GM18499 (cell line): Measurements from ENCODE around the gene PCED1A.
"Not testable (repeated sequence)": the region's sequence is repeated elsewhere in the genome, so short reads cannot be mapped to it uniquely, and the experiment has no call there.

Source experiments
- ATAC-seq: cut with Tn5 transposase; IDR thresholded peaks from one replicate; pipeline ENCODE4 v1.9.1; 2021; ENCODE audit warnings: moderate number of reproducible peaks; ENCODE audit not compliant: insufficient read depth, unreplicated experiment

The PCED1A gene

DNA sequence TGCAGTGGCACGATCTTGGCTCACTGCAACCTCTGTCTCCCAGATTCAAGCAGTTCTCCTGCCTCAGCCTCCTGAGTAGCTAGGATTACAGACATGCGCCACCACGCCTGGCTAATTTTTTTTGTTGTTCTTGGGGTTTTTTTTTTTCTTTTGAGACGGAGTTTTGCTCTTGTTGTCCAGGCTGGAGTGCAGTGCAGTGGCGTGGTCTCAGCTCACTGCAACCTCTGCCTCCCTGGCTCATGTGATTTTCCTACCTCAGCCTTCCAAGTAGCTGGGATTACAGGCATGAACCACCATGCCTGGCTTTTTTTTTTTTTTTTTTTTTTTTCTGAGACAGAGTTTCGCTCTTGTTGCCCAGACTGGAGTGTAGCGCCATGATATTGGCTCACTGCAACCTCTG, 9.2 kb downstream of the PCED1A start:
- not testable (repeated sequence) for ATAC-seq

DNA sequence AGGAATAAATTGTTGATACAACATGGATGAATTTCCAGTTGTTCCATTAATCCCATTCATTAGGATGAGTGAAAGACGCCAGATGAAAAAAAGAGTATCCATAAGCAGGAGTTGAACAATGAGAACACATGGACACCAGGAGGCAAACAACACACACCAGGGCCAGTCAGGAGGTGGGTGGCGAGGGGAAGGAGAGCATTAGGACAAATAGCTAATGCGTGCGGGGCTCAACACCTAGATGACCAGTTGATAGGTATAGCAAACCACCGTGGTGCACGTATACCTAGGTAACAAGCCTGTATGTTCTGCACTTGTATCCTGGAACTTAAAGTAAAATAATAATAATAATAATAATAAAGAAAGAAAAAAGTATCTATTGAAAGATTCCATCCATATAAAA, 11.1 kb downstream of the PCED1A start:
- no peak for ATAC-seq

DNA sequence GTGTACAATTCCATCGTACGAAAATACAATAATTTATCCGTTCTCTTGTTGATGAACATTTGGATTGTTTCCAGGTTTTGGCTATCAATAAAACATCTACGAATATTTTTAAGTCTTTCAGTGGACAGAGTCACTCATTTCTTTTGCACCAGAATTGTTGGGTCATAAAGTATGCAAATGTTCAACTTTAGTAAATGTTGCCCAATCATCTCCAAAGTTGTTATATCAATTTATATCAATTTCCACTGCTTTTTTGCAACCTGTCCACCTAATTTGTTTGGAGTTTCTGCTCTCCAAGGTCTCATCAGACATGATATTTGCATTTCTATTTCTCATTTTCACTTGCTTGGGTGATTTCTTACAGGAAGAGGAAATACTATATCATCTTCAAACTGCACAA, 13.8 kb downstream of the PCED1A start:
- ATAC-seq, result no peak

- ATAC-seq, result no peak
Measured at GRCh38 chr20:2825761-2826160, 14.7 kb downstream of the PCED1A start.

GRCh38 chr20:2822073-2822472, 18.4 kb downstream of the PCED1A start:
- no peak for ATAC-seq

GRCh38 chr20:2820896-2821869, 19.3 kb downstream of the PCED1A start:
- no peak for ATAC-seq

GRCh38 chr20:2820084-2820895, 20.2 kb downstream of the PCED1A start:
- ATAC-seq, result no peak

DNA sequence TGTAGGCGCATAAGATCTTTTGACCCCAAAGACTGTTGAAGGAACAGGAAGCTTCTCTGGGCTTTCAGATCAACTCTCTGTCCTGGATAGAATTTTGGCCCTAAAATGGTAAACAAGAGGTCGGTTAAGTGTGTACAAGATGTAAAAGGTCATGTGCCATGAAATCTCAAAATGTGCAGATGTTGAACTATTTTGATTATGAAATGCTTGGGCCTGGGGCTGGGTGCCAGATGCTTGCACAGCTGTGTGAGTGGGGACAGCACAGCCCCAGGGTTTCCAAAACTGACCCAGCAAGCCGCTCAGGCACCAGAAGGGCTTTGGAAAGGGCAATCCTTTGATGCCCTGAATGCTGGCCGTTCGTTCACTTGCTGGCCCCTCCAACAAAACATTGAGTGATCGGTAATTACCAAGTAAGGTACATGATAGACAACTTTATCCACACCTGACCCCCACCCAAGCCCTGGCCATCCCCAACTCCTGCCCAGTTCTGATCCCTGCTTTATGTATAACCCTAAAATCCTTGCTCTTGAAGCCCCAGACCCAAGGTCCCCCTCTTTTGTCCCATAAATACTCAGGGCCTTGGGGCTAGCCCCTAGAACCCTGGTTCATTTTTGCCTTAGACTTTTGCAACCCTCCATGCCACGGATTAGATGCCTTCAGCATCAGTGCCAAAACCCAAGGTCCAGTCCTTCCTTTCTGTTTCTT, 22.4 kb downstream of the PCED1A start:
- no peak for ATAC-seq

DNA sequence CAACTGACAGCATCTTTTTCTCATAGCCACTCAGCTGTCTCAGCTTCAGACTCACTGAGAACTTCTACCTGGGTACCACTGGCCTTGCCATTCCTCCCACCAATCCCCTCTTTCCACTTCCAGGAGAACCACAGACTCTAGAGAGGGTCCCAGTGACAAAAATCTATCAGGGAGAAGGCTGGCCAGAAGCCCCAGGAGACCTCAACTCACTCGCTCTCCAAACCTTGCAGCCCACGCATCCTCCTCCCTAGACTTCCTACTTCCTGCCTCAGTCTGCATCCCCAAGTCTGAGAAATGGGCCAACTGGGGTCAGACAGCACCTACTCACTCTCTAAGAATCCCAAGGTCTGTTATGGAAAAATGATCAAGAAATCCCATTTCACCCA, 23.1 kb downstream of the PCED1A start:
- no peak for ATAC-seq

GRCh38 chr20:2816583-2817340, 23.7 kb downstream of the PCED1A start:
- no peak for ATAC-seq

GRCh38 chr20:2816030-2816582, 24.3 kb downstream of the PCED1A start, which contains the start of gene TMEM239:
Gene TMEM239 (plus strand): TSS chr20:2816364. CDS start chr20:2816555, 191 bp downstream.
- no peak for ATAC-seq

DNA sequence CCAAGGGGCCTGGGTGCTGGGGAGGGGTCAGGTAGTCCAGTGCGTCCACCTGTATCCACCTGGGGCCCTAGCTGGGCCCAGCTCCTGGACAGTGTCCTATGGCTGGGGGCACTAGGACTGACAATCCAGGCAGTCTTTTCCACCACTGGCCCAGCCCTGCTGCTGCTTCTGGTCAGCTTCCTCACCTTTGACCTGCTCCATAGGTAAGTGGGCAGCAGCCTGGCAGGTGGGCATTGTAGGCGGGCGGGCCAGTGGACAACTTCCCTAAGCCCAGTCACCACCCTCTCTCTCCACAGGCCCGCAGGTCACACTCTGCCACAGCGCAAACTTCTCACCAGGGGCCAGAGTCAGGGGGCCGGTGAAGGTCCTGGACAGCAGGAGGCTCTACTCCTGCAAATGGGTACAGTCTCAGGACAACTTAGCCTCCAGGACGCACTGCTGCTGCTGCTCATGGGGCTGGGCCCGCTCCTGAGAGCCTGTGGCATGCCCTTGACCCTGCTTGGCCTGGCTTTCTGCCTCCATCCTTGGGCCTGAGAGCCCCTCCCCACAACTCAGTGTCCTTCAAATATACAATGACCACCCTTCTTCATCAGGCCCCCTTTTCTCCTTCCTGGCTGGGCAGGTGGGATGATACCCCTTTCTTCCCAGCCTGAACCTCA, 25.1 kb downstream of the PCED1A start:
- no peak for ATAC-seq

- ATAC-seq, result no peak
Measured at GRCh38 chr20:2814587-2815051, 25.8 kb downstream of the PCED1A start, which contains the start of gene C20orf141. Gene C20orf141 (plus strand): TSS chr20:2814987. CDS start chr20:2815185, 198 bp downstream.

GRCh38 chr20:2814076-2814475, 26.4 kb downstream of the PCED1A start:
- no peak for ATAC-seq

DNA sequence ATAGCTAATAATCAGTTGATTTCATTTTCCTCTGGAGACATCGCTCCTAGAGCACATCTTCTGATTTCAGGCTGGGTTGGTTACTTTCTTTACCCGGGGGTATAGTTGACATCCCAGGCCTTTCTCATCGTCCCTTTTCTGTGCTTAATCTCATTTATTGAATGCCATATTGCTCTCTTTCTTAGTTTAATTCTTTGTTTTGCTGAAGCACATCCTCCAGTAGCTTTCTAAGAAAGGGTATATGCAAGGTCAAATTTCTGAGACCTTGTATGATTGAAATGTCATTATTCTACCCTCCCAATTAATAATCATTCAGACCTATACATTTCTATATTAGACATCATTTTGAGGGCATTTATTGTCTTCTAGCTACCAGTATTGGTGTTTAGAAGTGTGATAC, 28.3 kb downstream of the PCED1A start:
- no peak for ATAC-seq

DNA sequence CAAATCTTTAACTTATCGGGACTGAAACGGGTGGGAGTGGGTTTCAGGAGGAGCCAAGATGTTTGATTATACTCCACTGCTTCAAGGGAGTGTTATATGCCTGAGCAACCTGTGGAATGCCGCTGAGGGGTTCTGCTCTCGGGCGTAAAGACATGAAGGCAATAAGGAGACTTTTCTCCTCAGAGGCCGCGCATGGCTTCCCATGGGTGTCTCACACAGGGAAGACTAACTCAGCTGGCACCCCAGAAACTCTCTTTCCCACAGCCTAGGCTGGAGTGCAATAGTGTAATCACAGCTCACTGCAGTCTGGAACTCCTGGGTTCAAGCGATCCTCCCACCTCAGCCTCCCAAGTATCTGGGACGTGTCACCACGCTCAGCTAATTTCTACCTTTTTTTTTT, 30.8 kb downstream of the PCED1A start:
- no peak for ATAC-seq

DNA sequence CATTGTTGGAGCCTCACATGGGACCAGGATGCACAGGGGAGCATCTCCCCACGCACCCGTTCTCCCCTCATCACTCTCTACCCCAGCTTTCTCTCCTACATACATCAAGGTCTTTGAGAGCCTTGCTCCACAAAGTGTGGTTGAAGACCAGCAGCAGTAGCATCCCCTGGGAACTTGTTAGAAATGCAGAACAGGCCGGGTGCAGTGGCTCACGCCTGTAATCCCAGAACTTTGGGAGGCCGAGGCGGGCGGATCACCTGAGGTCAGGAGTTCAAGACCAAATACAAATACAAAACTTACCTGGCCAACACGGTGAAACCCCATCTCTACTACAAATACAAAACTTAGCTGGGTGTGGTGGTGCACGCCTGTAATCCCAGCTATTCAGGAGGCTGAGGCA, 32.5 kb downstream of the PCED1A start:
- ATAC-seq, result not testable (repeated sequence)

GRCh38 chr20:2807019-2807418, 33.4 kb downstream of the PCED1A start:
- ATAC-seq, result no peak

DNA sequence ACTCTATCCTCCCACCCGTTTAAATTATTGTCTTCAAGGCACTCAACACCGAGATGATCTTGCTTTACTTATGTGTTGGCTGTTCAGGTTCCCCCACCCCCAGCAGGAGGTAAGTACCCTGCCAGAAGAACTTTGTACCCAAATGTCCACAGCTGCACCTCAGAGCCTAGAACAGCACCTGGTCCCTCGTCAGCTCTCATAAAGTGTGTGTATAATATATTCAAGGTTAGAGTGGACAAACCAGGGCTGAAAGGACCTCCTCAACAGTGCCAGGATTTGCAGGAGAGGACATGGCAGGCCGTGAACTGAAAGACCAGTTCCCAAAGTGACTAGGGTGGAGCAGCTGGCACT, 34.1 kb downstream of the PCED1A start:
- no peak for ATAC-seq
